Measurements from ENCODE around the gene CD24.
A peak's percentile ranks its signal among the peaks of the same experiment; 100 is the strongest.
"Not testable (repeated sequence)": the region's sequence is repeated elsewhere in the genome, so short reads cannot be mapped to it uniquely, and the experiment has no call there.

The CD24 gene, protein sequence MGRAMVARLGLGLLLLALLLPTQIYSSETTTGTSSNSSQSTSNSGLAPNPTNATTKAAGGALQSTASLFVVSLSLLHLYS

DNA sequence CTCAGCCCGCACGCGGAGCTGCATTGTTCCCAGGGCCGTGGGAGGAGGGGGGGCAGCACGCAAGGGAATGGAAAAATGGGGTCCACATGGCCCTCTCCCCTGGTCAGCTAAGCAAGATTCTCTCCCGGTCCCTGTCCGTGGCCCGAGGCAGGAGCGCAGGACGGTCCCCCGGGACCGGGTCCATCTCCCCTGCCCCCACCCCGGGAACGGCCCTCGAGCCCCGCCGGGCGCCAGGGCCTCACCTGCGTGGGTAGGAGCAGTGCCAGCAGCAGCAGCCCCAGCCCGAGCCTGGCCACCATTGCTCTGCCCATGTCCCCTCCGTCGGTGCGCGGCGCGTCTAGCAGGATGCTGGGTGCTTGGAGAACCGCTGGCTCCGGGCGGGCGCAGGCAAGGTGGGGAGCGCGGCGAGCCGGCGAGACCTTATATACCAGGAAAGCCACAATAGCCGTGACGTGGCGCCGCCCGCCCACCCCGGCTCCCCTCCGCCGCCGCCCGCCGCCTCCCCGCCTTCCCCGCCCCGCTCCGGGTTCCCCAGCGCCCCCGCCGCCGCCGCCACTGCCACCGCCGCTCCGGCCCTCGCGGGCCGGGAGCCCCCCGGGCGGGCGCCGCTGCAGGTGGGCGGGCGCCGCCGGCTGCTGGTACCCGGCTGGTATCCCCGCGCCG is at the start of gene CD24:
CD24 (minus strand) TSS at position 394 of the 663 bp plus-strand sequence; CDS start at position 311, 83 bp downstream.
- DNase-seq = no peak

DNA sequence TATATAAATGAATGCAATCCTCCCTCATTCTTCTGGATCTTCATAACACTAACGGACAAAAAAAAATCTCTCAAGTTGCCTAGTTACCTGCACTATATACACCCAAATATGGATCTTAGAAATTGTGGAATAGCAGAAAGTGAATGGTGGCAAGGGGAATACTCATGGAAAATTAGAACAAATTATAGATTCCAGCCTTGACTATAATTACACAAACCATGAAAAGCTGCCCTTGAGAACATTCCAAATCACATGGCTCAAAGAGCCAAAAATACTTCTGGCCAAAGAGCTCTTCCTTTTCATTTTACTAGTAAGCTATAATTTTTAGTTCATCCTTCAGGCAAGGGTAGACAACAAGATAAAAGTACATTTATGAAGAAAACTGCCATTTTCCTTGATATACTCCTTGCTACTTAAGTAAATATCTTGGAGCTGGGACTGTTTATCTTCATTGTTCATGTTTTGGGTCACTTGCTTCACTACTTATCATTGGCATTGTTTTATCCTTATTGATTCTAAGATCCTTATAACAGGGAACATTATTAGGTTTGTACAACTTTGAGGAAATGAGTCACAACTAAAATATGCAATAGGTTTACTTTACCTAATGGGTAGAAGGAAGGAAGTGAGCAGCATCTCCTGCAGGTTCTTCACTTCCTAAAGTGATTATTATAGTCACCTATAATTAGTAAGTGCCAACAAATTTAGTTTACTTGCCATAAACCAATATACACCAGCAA is 47.1 kb upstream of the CD24 start:
- DNase-seq = no peak

DNA sequence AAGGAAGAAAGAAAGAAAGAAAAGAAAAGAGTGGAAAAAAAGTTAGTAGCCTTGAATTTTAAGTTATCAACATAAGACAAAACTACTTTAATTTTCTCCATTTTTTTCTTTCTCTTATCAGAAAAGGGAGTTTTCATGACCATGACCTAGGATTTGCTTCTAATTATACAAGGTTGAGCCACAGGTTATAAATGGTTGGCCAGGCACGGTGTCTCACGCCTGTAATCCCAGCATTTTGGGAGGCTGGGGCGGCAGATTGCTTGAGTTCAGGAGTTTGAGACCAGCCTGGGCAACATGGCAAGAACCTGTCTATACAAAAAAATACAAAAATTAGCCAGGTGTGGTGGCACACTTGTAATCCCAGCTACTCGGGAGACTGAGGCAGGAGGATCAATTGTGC is 45.7 kb upstream of the CD24 start:
- no peak for DNase-seq

DNA sequence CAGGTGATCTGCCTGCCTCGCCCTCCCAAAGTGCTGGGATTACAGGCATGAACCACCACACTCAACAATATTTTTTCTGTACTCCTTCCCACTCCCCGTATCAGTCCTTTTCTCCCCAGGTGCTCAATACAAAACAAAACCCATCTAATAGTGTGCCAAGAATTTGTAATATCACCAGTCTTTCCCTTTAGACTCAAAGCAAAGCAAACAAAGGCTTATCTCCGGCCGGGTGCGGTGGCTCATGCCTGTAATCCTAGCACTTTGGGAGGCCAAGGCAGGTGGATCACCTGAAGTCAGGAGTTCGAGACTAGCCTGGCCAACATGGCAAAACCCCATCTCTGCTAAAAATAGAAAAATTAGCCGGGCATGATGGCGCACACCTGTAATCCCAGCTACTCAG is 45.1 kb upstream of the CD24 start:
- not testable (repeated sequence) for DNase-seq

DNA sequence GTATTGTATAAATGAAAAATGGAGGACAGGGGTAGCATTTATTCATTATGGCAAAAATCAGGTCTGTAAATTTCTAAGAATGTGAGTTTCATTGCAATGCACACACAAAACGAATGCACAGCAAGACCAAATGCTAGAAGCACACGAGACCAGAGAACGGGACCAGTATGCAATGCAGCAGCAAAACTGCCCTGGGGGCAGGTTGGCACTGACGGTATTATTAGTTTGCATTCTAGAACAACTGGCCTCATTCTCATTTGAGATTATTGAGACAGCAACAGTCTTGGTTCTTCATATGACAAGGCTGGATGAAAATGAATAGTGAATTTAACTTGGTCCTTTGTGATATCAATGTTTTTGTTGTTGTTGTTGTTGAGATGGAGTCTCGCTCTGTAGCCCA is 44.5 kb upstream of the CD24 start:
- DNase-seq = no peak

DNA sequence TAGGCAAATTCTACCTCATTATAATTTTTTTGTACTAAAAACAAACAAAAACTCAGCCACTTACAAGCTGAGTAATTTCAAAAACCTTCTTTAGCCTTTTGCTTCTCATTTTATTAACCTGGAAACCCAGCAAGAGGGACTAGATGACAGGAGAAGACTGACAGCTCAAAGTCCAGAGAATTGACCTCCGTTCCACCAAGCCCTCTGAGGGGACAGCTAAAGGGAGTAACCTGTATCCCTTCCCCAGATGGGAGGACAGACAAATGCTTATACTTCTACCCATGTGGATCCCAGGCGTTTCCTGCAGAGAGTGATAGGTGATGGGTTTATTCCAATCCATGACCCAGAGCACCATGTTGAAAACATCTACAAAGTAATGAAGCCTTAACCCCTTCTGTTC is 35.0 kb upstream of the CD24 start:
- no peak for DNase-seq

DNA sequence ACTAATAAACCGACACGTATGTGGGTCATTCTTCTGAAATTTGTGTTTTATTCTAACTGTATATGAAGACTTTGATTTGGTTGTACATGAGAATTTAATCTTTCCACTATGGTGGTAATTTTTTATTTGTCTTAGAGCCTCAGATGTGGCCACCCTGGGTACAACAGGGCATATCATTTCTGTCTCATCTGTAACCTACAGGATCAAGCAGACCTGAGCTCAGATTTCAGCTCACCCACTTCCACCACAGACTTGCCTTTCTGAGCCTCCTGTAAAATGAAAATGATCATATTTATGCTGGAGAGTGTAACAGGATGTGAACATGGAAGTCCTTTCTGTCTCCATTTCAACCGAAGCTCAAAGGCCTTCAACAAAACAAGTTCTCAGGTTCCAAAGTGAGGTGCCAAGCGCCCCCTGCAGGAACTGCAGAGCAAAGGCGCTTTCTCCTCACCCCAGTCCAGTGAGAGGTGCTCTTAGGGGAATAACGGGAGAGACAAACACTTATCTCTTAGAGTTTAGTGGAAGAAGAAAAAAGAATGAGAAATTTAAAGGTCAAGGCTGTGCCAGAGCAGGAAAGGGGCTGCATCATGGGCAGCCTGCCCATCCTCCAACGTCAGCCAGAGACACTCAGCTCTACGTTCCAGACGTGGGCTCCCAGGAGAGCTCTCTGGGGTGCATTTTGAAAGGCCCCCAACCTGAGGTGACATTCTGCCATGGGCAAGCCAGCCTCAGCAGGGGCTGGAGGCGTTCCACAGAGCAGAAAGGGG is 23.0 kb upstream of the CD24 start:
- peak; percentile 75 for DNase-seq

DNA sequence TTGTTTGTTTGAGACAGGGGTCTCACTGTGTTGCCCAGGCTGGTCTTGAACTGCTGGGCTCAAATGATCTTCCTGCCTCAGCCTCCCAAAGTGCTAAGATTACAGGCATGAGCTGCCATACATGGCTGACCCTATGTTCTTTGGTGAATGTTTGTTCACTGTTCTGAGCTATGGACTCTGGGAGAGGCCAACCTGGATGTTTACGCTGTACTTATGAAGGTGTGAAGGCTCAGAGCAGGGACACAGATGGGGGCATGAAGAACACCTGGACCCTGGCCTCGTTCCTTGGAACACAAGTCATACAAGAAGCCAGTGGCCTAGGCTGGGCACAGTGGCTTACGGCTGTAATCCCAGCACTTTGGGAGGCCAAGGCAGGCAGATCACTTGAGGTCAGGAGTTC is 21.1 kb upstream of the CD24 start:
- DNase-seq = no peak

DNA sequence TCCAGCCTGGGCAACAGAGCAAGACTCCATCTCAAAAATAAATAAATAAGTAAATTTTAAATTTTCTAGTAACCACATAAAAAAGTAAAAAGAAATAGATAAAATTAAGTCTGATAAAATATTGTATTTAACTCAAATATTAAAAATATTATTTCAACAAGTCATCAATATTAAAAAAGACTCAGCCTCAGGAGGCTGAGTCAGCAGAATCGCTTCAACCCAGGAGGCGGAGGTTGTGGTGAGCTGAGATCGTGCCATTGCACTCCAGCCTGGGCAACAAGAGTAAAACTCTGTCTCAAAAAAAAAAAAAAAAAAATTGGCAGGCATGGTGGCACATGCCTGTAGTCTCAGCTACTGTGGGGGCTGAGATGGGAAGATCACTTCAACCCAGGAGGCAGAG is 15.2 kb upstream of the CD24 start:
- DNase-seq = not testable (repeated sequence)

DNA sequence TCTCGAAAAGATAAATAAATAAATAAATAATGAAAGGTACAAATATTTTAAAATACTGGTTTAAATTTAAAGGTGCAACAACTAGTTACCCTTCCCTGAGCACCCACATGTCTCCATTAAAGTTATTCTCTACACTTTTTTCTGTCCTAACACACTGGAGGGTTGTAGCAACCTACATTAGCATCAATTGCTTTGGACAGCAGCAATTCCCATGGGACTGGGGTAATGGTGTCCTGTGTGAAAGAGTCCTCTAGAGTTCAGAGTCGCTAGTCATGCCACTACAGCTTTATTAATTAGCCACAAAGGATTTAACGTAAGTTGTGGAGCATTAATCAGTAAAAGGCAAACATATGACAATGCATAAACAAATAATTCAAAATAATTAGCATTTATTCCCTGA is 14.1 kb upstream of the CD24 start:
- DNase-seq = no peak

DNA sequence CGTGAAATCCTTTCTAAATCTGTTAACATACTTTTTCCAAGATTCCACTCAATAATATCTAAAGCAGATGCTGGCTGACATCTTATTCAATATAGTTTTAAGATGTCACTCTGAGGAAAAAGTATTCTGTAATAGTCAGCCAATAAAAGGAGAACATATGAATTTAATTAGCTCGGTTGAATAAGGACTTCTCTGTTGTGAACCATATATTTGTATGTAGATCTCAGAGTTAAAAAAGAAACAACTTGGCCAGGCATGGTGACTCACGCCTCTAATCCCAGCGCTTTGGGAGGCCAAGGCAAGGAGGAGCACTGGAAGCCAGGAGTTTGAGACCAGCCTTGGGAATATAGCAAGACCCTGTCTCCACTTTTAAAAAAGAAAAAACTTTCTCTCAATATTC is 7.4 kb upstream of the CD24 start:
- no peak for DNase-seq

DNA sequence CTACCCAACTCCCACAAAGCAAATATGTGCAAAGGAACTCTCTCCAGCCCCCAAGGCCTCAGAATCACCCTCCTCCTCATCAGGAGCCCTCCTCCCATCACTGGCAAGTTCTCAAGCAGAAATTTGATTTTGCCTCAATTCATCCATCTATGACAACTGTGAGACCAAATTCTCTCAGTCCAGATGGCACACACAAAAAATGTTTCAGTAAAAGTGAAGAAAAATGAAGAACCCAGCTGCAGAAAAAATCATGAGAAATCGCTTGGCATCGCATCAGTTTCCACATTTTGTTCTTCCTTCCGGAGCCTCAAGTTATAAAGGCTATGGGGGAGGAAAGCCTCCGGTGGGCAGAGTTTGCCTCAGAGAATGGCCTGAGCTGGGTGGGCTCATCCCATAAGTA is 6.4 kb upstream of the CD24 start:
- no peak for DNase-seq

DNA sequence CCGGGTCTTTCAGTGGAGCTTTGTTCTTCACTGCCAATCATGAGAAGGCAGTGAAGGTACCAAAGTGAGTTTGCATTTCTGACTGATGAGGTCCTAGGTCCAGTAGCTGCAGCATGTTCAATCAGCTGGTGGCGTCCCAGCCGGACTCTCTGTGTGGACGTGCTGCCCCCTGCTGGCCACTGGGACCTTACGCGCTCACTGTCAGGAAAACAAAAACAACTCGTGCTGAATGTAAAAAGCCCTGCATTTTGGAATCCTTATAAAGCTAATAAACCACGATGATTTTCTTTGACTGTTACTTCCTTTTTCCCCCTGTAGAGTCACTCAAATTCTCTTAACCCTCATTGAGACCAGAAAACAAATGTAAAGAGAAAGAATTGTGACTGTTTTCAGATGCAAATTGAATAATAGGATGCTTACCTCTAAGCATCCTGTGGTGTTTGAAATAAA is 4.9 kb upstream of the CD24 start:
- peak; percentile 89 for DNase-seq

DNA sequence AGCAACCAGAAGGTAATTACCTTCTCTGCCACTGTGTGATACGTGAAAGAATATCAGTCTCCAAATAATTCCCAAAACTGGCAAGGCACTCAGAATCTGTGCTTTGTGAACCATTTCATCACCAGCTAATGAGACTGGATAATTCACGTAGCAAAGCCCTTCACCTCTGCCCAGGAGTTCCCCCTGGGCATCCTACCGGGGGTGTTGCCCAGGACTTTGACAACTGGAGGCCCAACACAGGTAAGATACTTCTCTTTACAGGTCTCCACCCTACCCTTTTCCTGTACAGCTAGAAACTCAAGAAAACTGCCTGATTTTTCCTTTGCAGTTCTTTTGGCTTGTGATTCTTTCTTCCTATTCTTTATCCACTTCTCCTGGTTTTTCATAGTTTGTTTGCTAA is 2.7 kb upstream of the CD24 start:
- no peak for DNase-seq

DNA sequence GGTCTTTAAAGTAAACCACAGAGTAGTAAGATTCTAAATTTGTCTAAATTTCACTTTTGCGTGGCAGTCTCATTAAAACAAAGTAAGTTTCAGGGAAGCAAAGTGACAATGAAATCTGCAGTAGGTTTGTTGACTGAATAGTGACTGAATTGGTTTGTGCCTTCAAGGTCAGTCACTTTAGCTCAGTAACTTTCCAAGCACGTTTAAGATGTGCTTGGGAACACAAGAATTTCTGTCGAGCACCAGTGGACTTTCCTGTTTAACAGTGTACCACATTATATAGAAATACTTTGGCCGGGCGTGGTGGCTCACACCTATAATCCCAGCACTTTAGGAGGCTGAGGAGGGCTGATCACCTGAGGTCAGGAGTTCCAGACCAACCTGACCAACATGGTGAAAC is 1.7 kb upstream of the CD24 start:
- DNase-seq = no peak

DNA sequence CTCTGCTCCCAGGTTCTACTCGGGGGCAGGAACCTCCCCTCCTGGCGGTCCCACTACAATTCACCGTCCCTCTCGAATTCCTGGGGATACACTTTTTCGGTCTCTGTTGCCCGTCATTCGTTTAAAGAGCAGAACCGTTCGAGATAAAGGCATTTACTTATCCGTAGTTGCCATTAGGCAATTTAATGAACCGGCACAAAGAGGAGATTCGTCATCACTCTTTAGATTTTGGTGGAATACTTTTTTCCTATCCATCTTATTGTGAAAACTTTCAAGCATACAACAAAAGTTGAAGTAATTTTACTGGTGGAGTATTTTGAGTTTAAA is 1.2 kb upstream of the CD24 start:
- no peak for DNase-seq

DNA sequence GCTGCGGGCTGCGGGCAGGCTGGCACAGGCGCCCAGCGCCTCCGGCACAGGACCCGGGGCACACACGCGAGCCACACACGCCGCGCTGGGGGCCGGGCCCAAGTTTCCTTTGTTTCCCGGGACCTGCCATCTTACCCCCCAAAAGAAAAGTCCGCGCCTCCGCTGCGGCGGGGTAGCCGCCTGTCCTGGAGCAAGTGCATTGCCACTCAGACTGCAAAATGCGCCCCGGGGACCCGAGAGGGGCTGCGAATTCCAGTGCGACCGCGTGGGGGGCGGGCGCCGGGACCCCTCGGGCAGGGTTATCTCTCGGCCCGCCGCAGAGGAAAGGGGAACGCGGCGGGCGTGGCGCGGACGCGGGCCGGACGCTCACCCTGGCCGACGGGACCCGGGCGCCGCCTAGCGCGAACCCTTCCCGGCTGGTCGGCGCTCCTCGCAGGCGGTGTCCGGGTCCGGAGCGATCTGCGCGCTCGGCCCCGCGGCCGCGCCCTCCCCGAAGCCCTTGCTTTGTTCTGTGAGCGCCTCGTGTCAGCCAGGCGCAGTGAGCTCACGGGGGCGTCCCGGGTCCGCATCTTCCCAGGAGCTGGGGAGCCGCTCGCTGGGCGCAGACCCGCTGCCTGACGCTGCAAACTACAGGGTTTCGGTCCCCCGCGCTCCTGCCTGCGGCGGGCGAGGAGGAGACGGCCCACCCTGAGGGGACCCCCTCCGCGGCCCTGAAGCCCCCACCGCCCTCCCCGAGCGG is 639 bp upstream of the CD24 start:
- peak; percentile 54 for DNase-seq

DNA sequence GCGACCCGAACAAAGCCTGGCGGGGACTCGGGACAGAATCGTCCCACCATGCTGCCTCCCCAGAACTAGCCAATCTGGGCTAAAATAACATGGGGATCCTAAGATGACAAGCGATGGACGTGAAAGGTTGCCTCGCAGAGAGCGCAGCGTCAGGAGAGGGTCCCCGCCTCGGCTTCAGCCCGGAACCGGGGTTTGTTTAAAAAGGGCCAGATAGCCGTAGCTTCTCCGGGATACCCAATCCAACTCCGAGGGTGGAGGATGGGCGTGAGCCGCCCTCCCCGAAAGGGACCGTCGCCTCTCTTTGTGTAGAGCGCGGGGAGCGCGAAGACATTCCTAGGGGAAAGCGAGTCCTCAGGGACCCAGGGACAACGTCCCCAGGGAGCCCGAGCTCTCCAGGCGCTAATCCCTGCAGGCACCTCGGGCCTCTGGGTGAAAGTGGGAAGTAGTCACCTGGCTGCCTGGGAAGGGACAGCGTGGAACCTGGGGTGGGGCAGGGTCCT is 643 bp downstream of the CD24 start:
- no peak for DNase-seq

DNA sequence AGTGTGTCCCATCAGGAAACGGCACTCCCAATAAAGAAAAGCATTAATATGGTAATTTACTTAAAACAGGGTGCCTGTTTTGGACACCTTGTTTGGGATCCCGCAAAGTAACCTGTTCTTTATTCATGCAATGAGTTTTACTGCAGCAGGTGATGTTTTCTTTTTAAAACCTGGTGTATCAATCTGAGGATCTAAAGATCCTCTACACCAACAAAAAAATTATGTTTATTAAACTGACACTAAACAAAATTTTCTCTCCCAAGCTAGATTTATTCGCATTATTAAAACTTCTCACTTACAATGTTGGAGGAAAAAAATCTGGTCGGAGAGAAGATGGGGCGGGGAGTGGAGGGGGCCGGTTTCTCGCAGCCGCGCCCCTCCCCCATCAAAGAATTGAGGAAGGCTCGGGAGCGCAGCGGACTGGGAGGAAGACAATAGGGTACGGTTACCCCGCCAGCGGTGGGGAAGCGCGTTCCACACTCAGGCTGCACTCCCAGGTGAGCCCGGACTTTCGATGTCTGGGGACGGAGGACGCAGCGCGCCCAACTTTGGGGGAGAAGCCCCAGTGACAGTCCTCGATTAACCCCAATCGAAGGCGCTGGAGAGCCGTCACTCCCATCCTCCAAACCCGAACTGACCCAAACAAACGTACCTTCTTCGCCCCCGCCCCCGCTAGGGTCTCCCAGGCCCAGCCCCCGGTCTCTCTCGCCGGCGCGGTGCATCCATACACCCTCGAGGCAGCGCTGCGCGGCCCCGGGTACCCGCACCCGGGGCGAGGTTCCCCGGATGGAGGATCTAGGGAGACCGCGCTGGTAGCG is 1.3 kb downstream of the CD24 start:
- DNase-seq = no peak

DNA sequence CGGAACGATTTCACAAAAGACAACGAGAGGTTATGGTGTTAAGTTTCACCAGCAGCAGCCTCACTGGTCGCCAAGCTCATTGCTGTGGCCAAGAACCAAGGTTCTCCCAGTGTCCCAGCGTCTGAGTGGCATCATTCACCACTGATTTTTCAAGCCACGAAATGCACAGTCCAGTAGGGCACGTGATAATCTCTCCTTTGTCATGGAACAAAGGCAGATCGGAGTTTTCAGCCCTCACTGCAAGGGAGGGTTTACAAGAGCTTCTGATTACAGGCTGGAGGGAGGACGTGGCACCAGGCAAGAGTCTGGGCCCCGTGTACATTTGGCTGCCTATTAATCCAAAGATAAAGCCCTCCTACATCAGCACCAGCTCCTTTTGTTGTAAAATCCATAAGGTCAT is 2.0 kb downstream of the CD24 start:
- no peak for DNase-seq

DNA sequence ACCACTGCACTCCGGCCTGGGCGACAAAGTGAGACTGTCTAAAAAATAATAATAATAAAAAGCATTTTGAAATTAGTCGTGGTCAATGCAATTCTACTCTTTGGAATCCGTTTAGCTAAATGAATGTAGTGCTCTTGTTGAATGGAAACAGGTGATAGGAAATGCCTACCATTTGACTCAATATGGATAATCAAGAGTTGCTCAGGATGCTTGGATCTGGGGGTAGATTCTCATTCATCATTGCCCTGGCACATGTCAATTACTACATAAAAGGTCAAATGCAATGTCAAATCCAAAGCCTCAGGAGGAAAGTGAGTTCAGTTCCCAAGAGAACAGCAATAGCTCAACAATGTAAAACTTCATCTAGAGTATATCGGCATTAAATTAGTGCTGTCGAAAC is 3.8 kb downstream of the CD24 start:
- not testable (repeated sequence) for DNase-seq

DNA sequence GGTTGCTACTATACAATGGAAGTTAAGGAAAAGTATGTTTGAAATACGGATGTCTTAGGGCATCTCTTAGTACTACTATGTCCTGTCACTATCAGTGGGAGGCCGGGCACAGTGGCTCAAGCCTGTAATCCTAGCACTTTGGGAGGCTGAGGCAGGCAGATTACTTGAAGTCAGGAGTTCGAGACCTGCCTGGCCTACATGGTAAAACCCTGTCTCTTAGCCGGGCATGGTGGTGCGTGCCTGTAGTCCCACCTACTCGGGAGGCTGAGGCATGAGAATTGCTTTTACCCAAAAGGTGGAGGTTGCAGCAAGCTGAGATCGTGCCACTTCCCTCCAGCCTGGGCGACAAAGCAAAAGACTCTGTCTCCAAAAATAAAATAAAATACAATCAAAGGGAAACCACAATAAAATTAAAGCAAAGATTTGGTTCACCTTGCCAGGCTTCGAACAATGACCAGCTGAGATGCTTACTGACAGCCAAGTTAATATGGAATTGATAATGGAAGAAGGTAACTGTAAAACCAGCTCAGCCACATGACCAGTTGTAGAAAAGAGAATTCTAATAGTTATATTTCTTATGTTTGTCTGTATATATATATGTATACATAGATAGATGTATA is 6.5 kb downstream of the CD24 start:
- no peak for DNase-seq

Measured in hematopoietic multipotent progenitor cell treated with erythropoietin and hydrocortisone succinate and interleukin-3 and kit ligand, for 4 days (in vitro differentiated cells).